ENCODE data around the gene NPHS1. TPM values are rescaled to one million over a fixed set of nuclear protein-coding genes. Genes with fewer than 3 reads are reported as not detected.
"Not testable (repeated sequence)": the region's sequence is repeated elsewhere in the genome, so short reads cannot be mapped to it uniquely, and the experiment has no call there.

The NPHS1 gene
- total and polyA plus RNA-seq, 7 donors: under 0.01 to 0.35 TPM; not detected in 5

DNA sequence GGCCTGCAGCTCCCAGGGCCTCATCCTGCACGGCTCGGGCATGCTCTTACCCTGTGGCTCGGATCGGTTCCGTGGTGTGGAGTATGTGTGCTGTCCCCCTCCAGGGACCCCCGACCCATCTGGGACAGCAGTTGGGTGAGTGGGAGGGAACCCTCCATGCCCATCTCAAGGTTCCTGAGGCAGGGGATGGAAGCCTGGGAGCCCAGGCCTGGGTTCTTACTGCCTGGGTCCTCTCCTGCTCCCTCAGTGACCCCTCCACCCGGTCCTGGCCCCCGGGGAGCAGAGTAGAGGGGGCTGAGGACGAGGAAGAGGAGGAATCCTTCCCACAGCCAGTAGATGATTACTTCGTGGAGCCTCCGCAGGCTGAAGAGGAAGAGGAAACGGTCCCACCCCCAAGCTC lies 19.3 kb upstream of the NPHS1 start:
- intact Hi-C loops (cut with DNase I): no loop called here
- no peak for TF ChIP-seq EP300 (IDR thresholded peaks at IDR 0.05)
- TF ChIP-seq POLR2A (IDR thresholded peaks at IDR 0.05): no peak
- TF ChIP-seq, protein P1, sequence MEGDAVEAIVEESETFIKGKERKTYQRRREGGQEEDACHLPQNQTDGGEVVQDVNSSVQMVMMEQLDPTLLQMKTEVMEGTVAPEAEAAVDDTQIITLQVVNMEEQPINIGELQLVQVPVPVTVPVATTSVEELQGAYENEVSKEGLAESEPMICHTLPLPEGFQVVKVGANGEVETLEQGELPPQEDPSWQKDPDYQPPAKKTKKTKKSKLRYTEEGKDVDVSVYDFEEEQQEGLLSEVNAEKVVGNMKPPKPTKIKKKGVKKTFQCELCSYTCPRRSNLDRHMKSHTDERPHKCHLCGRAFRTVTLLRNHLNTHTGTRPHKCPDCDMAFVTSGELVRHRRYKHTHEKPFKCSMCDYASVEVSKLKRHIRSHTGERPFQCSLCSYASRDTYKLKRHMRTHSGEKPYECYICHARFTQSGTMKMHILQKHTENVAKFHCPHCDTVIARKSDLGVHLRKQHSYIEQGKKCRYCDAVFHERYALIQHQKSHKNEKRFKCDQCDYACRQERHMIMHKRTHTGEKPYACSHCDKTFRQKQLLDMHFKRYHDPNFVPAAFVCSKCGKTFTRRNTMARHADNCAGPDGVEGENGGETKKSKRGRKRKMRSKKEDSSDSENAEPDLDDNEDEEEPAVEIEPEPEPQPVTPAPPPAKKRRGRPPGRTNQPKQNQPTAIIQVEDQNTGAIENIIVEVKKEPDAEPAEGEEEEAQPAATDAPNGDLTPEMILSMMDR (IDR thresholded peaks at IDR 0.05): no peak
- TF ChIP-seq POLR2AphosphoS5 (IDR thresholded peaks at IDR 0.05): no peak

DNA sequence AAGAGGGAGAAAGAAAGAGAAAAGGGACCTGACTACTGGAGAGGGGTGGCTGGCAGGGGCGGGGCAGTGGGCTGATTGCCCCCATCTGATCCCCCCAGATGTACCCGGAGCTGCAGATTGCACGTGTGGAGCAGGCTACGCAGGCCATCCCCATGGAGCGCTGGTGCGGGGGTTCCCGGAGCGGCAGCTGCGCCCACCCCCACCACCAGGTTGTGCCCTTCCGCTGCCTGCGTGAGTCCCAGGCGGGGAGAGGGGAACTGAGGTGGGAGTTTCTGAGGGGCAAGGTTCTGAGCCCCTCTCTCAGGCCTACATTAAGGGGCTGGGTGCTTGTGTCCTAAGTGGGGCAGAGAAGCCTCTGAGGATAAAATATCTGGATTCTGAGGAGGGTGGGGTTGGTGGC lies 18.5 kb upstream of the NPHS1 start:
- Histone ChIP-seq H3K36me3 (no peaks in the 10 kb centered on the region), H3K4me3 (no peak overlapping the region), H3K27ac (no peak overlapping the region), H3K4me1 (peaks cover 0 to 28% (median 22%) of the 10 kb centered on the region in 4 donors), H3K27me3 (peaks cover 0 to 50% (median 28%) of the 10 kb centered on the region in 3 donors), H3K9me3 (no peaks in the 10 kb centered on the region)
- no peak for DNase-seq
- WGBS, 2 donors: 71 to 78% methylated on average over 12 of the region's 12 CpGs
- TF ChIP-seq, protein P1 (IDR thresholded peaks at IDR 0.05): no peak
- intact Hi-C loops (cut with DNase I): no loop called here

More for the DNA sequence above, 19.3 kb upstream of the NPHS1 start:
- peaks cover 0 to 28% (median 22%) of the 10 kb centered on the region in 4 donors for H3K4me1 ChIP-seq
- H3K27ac ChIP-seq: no peak overlapping the region
- no peak overlapping the region for H3K4me3 ChIP-seq
- no peaks in the 10 kb centered on the region for H3K36me3 ChIP-seq
- H3K9me3 ChIP-seq: no peaks in the 10 kb centered on the region
- WGBS, 2 donors: 71 to 82% methylated on average over 12 of the region's 12 CpGs
- peaks cover 0 to 49% (median 28%) of the 10 kb centered on the region in 3 donors for H3K27me3 ChIP-seq
- DNase-seq: no peak

DNA sequence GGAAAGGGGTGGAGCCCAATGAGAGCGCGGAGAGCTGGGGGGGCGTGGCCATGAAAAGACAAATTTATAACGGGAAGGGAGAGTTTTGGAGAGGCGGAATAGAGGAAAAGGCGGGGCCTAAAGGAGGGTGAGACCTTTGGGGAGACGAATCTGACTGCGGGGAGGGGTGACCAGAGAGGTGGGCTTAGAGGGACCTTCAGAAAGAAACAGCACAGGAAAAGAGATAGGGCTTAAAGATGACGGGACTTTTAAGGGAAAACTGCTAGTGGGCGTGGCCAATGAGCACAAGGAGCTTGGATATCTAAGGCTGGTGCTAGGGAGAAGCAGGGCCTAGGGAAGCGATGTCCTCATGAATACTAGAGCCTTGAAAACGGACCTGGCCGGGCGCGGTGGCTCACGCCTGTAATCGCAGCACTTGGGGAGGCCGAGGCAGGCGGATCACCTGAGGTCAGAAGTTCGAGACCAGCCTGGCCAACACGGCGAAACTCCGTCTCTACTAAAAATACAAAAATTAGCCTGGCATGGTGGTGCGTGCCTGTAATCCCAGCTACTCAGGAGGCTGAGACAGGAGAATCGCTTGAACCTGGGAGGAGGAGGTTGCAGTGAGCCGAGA lies 17.9 kb upstream of the NPHS1 start:
- Histone ChIP-seq H3K27me3 (peaks cover 0 to 56% (median 28%) of the 10 kb centered on the region in 3 donors), H3K4me1 (peaks cover 0 to 28% (median 22%) of the 10 kb centered on the region in 4 donors), H3K4me3 (peak overlapping the region in 1 of 4 donors; percentile 17)
- H3K36me3 ChIP-seq; H3K27ac ChIP-seq; intact Hi-C loops (cut with DNase I); H3K9me3 ChIP-seq; DNase-seq: not testable (repeated sequence)
- 36 to 43% methylated on average over 26 of the region's 26 CpGs for WGBS, 2 donors

DNA sequence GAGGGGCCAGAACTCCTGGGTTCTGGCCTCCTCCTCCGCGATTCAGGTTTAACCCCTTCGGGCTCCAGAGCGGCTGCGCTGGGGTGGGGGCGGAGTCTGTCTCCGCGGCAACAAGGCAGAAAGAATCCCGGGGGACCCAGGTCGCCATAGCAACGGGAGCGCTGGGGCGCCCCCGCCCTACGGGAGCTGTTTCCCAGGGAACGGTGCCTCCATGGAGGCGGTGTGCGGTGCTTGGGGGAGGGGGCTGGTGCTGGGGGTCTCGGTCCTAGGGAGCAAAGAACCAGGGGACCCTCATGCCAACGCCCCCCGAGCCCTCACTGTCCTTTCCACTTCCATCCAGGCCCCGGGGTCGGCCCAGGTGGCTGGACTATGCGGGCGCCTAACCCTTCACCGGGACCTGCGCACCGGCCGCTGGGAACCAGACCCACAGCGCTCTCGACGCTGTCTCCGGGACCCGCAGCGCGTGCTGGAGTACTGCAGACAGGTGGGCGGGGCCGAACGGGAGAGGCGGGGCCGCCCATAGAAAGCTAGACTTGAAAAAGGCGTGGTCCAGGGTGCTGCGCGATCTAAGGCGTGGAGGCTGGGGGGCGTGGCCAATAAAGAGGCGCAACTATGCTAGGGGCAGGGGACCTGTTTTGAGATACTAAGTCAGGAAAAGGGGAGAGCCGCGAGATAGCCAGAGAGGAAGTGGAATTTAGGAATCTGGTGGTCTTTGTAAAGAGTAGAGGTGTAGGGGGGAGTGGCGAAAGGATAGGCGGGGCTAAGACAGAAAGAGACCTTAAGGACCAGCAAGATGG lies 17.2 kb upstream of the NPHS1 start:
- TF ChIP-seq EP300 (IDR thresholded peaks at IDR 0.05): no peak
- TF ChIP-seq, protein P1 (IDR thresholded peaks at IDR 0.05): no peak
- TF ChIP-seq POLR2A (IDR thresholded peaks at IDR 0.05): no peak
- TF ChIP-seq POLR2AphosphoS5 (IDR thresholded peaks at IDR 0.05): no peak
- peak overlapping the region in 2 of 4 donors; percentile 53 to 56 for H3K4me3 ChIP-seq
- no peaks in the 10 kb centered on the region for H3K36me3 ChIP-seq
- 2% methylated on average over 51 of the region's 51 CpGs for WGBS, 2 donors
- H3K27me3 ChIP-seq: peaks cover 0 to 59% (median 28%) of the 10 kb centered on the region in 3 donors
- H3K4me1 ChIP-seq: peaks cover 0 to 28% (median 22%) of the 10 kb centered on the region in 4 donors
- DNase-seq: no peak
- no peak overlapping the region for H3K27ac ChIP-seq
- no peaks in the 10 kb centered on the region for H3K9me3 ChIP-seq
- intact Hi-C loops (cut with DNase I): no loop called here

DNA sequence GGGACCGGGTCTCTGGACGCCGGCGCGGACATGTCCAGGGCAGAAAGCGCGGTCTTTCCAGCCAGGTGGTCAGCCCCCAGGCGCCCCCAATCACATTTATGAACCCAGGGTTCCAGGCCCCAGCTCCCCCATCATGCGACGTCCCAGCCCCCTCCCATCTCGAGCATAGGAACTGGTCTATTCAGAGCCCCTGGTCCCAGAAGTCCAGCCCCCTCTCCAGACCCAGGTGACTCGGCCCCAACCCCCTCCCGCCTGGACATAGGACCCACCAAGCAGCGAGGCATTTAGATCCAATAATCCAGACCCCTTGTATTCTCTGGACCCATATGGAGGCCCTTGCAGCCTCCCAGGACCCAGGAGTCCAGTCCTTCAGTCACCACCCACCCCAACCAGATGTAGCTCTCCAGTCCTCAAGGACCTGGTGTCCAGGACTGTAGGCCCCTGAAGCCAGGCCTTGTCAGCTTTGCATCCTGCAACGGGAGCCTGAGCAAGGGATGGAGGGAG lies 16.6 kb upstream of the NPHS1 start:
- intact Hi-C loops (cut with DNase I): no loop called here
- Histone ChIP-seq H3K27me3 (peaks cover 0 to 62% (median 28%) of the 10 kb centered on the region in 3 donors), H3K36me3 (no peaks in the 10 kb centered on the region), H3K4me1 (peaks cover 0 to 28% (median 22%) of the 10 kb centered on the region in 4 donors), H3K4me3 (peak overlapping the region in 3 of 4 donors; percentile 43 to 56 (median 53)), H3K9me3 (no peaks in the 10 kb centered on the region), H3K27ac (no peak overlapping the region)
- WGBS, 2 donors: 2 to 4% methylated on average over 15 of the region's 15 CpGs
- DNase-seq: no peak
- TF ChIP-seq, protein P1 (IDR thresholded peaks at IDR 0.05): no peak
- TF ChIP-seq POLR2AphosphoS5 (IDR thresholded peaks at IDR 0.05): no peak
- TF ChIP-seq POLR2A (IDR thresholded peaks at IDR 0.05): no peak
- TF ChIP-seq EP300 (IDR thresholded peaks at IDR 0.05): no peak

Data from sigmoid colon (tissue), 7 donors.